DND-41 (cell line): Measurements from ENCODE around the gene MAST4.

Source experiments
- EZH2 ChIP-seq: IDR thresholded peaks from 3 replicates; pipeline ENCODE4 v1.6.1; 2012; ENCODE audit warnings: borderline replicate concordance, low read depth, mild to moderate bottlenecking, moderate library complexity, low read length, inconsistent platforms; ENCODE audit not compliant: severe bottlenecking
- TF ChIP-seq, protein P1 (sequence below): IDR thresholded peaks from 2 replicates; pipeline ENCODE4 v1.5.1; 2012; ENCODE audit warnings: borderline replicate concordance, low read length, moderate library complexity, mild to moderate bottlenecking; ENCODE audit not compliant: poor library complexity, severe bottlenecking; ENCODE audit errors: extremely low read depth

DNA sequence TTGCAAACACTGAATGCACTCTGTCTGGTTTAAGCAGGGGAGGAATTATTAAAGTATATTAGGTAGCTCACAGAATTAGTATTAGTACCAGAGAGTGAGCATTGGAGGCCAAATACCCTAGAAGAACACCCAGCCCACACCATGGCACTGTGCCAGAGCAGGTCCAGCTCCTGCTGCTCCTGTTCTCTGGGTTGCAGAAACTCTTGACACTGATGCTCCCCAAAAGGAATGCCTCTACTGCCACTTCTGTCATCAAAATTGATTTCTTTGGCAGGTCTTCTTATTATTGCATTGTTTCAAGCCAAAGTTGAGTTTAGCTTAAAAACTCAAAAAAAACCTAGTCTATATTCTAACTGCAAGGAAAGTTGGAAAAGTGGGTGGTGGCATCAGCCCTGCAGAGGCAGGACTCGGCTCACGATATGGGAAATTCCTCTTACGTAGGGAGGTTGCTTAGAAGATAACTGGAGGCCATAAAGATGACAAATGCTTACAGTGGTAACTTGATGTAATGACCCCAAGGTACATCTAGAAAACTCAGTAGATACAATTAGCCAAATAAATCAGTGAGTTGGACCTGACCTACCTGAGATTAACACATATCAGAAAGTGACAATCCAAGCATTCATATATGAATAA is 477.0 kb downstream of the MAST4 start:
- TF ChIP-seq EZH2, result no peak
- TF ChIP-seq, protein P1, sequence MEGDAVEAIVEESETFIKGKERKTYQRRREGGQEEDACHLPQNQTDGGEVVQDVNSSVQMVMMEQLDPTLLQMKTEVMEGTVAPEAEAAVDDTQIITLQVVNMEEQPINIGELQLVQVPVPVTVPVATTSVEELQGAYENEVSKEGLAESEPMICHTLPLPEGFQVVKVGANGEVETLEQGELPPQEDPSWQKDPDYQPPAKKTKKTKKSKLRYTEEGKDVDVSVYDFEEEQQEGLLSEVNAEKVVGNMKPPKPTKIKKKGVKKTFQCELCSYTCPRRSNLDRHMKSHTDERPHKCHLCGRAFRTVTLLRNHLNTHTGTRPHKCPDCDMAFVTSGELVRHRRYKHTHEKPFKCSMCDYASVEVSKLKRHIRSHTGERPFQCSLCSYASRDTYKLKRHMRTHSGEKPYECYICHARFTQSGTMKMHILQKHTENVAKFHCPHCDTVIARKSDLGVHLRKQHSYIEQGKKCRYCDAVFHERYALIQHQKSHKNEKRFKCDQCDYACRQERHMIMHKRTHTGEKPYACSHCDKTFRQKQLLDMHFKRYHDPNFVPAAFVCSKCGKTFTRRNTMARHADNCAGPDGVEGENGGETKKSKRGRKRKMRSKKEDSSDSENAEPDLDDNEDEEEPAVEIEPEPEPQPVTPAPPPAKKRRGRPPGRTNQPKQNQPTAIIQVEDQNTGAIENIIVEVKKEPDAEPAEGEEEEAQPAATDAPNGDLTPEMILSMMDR, result no peak
